ENCODE results near the gene FAM228A.
"Not testable (repeated sequence)": the region's sequence is repeated elsewhere in the genome, so short reads cannot be mapped to it uniquely, and the experiment has no call there.

The FAM228A gene

DNA sequence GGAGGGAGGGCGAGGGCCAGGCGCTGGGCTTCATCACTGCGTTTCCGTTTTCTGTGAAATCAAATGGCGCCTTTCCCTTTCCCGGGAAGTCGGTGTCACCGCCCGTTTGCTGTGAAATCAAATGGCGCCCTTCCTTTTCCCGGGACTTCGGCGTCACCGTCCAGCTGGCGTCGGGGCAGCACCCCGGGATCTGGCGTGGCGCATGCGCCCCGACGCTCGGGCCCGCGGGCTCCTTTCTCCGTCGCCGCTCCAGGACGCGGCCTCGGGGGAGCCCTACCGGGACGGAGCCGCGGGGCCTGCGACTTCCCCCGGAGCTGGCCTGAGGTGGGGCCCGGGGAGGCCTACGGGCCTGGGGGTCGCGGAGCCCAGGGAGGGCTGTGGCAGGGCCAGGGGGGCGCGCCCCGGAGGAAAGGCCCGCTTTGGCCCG lies at the start of gene FAM228A:
TSS of gene FAM228A (plus strand) at position 203 of the 427 bp plus-strand sequence. CDS start 428 bp downstream, outside the sequence.
- DNase-seq (ENCODE audit: low read depth in 2 of 2, low spot score in 1 of 2): no peak

DNA sequence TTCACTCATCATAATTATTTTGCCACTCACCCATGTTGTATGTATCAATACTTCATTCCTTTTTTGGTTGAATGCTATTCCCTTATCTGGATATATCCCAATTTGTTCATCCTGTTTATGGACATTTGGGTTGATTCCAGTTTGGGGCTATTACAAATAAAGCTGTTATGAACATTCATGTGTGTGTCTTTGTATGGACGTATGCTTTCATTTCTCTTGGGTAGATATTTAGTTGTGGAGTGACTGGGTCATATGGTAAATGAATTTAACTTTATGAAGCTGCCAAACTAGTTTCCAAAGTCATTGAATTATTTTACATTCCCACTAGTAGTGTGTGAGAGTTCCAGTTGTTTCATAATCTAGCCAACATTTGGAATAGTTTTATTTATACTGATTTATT lies 48.9 kb upstream of the FAM228A start:
- DNase-seq (ENCODE audit: low read depth in 2 of 2, low spot score in 1 of 2): no peak

- DNase-seq (ENCODE audit: low read depth in 2 of 2, low spot score in 1 of 2): no peak
Measured at GRCh38 chr2:24132543-24132942, 42.3 kb upstream of the FAM228A start.

DNA sequence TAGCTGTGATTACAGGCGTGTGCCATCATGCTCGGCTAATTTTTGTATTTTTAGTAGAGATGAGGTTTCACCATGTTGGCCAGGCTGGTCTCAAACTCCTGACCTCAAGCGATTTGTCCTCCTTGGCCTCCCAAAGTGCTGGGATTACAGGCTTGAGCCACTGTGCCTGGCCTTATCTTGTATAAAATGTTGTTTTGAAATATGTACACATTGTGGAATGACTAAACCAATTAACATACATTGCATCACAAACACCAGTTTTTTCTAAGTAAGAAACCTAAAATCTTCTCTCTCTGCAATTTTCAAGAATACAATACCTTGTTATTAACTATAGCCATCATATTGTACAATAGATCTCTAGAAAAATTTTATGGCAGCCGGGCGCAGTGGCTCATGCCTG lies 34.5 kb upstream of the FAM228A start:
- not testable (repeated sequence) for DNase-seq (ENCODE audit: low read depth in 2 of 2, low spot score in 1 of 2)

GRCh38 chr2:24147364-24147763 lies 27.5 kb upstream of the FAM228A start:
- no peak for DNase-seq (ENCODE audit: low read depth in 2 of 2, low spot score in 1 of 2)

DNA sequence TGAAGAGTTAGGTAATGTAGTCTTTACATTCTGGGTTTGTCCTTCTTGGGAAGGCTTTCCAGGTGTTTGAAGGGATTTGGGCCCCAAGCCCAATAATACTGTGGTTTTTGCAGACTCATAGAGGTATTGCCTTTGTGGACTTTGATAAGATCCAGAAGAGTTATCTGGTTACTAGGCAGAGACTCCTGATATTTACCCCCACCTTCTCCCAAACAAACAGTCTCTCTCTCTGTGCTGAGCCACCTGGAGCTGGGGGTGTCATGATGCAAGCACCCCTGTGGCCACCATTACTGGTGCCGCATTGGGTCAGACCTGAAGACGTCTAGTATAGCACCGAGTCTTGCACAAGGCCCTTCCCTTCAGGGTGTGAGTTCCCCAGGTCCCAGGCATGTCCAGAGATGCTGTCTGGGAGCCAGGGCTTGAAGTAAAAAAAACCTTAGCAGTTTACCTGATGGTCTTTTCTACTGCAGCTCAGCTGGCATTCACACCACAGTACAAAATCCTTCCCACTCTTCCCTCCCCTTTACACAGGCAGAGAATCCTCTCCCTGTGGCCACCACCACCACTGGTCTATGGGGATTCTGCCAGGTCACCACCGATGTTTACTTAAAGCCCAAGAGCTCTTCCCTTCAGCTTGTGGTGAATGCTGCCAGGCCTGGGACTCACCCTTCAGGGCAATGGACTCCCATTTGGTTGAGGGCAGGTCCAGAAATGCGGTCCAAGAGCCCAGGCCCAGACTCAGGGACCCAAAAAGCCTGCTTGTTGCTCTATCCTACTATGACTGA lies 22.2 kb upstream of the FAM228A start:
- DNase-seq (ENCODE audit: low read depth in 2 of 2, low spot score in 1 of 2): no peak

GRCh38 chr2:24153478-24153877 lies 21.4 kb upstream of the FAM228A start:
- no peak for DNase-seq (ENCODE audit: low read depth in 2 of 2, low spot score in 1 of 2)

DNA sequence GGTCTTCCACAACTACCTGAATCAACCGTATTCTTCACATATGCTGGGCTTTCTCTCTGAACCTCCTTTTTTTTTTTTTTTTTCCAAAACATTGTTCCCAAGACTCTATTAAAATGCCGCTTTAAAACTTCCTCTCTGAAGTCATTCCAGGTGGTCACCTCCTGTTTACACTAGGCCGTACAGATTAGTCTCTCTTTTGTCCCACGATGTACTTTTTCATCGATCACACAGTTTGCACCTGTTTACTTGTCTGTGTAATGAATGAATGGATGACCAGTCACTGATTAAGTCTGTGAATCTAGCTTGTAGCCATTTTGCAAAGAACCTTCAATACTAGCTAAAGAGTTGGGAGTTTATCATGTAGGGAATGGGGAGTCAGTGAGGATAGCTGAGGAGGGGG lies 16.7 kb upstream of the FAM228A start:
- DNase-seq (ENCODE audit: low read depth in 2 of 2, low spot score in 1 of 2): no peak

- no peak for DNase-seq (ENCODE audit: low read depth in 2 of 2, low spot score in 1 of 2)
Measured at GRCh38 chr2:24159708-24160107, 15.1 kb upstream of the FAM228A start.

- DNase-seq (ENCODE audit: low read depth in 2 of 2, low spot score in 1 of 2): no peak
Measured at GRCh38 chr2:24160761-24161160, 14.1 kb upstream of the FAM228A start.

DNA sequence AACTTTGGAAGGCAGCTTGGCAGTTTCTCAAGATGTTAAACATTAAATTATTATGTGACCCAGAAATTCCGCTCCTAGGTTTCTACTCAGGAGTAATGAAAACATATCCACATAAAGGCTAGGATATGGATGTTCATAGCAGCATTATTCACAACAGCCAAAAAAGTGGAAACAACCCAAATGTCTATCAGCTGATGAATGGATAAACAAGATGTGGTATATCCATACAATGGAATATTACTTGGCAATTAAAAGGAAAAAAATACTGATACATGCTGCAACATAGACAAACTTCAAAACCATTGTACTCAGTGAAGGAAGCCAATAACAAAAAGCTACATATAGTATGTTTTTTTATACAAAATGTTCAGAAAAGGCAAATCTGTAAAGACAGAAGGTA lies 12.4 kb upstream of the FAM228A start:
- no peak for DNase-seq (ENCODE audit: low read depth in 2 of 2, low spot score in 1 of 2)

DNA sequence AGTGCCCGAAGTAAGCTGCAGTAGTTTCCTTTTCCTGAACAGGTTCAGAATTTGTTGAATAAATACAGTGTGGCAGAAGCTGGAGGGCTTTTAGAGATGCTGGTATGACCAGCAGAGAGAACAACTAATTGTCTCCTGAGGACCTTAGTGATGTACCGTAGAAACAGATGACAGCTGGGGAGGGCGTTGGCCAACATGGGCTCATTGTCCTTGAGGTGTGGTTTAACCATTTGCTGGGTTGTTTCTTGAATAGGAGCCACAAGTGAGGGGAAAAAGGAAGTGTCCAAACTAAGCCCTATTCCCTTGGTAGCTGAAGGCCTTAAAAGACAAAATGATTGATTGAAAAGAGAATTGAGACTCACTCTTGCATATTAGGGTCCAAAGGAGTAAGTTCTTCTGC lies 11.7 kb upstream of the FAM228A start:
- no peak for DNase-seq (ENCODE audit: low read depth in 2 of 2, low spot score in 1 of 2)

DNA sequence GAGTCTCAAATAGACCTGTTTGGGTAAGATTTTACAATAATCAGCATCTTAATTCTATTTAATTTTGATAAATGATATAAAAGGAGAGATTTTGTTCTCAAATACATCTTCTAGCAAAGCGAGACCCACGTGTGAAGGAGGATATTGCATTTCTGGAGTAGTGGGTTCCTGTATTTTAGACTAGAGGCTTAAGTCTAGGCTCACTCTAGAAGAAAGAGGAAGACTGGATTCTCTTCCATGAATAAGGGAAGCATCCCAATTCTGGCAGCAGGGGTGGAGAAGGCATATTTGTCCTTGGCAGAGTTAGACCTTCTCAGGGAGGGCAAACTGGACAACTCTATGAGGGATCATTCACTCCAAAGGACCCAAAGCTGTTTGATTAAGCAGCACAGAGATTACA lies 11.3 kb upstream of the FAM228A start:
- DNase-seq (ENCODE audit: low read depth in 2 of 2, low spot score in 1 of 2): no peak

DNA sequence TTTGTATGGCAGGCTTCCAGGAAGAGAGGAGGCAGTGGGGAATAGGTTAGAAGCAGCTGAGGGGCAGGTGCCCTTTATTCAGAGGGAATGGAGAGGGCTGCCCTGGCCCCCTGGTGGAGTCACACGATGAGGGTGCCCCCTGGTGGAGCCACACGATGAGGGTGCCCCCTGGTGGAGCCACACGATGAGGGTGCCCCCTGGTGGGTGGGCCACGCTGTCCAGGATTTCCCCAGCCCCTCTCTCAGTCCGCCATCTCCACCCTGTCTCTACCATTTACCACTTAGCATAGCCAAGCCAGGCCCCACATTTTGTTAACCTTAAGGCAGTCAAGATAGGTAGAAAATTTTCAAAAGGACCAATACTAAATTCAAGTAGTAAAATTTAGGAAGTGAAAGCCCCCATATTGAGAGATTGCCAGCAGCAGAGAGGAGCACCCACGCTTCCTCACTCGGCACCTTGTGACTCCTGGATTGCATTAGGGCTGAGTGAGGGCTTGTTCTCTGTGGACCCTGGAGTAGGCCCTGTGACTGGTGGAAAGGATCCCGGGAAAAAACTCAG lies 10.4 kb upstream of the FAM228A start:
- no peak for DNase-seq (ENCODE audit: low read depth in 2 of 2, low spot score in 1 of 2)

DNA sequence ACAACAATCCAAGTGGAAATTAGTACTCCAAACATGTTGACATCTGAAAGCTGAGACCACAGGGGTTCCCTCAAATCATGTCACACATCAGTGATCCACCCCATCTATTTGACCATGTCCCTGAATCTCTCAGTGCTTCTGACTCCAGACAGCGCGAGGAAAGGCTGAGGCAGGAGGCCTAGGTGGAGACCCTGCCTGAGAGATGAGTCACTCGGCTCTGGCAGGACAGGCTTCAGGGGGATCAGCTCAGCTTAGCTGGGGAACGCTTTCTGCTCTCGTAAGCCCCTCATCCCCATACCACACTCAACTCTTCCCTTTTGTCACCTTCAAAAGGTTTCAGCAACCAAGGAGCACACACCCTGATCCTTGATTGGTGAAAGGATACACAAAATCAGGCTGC lies 5.8 kb upstream of the FAM228A start:
- no peak for DNase-seq (ENCODE audit: low read depth in 2 of 2, low spot score in 1 of 2)

GRCh38 chr2:24175631-24176187 lies 856 bp downstream of the FAM228A start:
- no peak for DNase-seq (ENCODE audit: low read depth in 2 of 2, low spot score in 1 of 2)

- no peak for DNase-seq (ENCODE audit: low read depth in 2 of 2, low spot score in 1 of 2)
Measured at GRCh38 chr2:24176326-24176725, 1.5 kb downstream of the FAM228A start.

- DNase-seq (ENCODE audit: low read depth in 2 of 2, low spot score in 1 of 2): no peak
Measured at GRCh38 chr2:24179683-24180082, 4.8 kb downstream of the FAM228A start.

DNA sequence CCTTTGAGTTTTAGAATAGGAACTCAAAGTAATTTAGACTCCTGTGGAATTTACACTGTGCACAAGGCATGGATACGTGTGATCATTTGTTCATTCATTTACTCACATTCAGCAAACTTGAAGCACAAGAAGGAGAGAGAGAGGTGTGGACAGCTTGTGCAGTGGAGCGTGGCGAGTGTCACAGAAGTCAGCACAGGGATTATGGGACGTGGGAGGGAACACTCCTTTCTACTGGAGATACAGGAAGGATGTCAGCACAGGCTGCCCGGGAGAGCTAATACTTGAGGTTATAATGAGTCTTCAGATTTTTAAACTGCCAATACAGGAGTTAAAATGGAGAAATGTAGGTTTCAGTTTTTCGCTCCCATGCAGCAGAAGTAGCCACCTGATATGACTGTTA lies 7.0 kb downstream of the FAM228A start:
- DNase-seq (ENCODE audit: low read depth in 2 of 2, low spot score in 1 of 2): no peak

GRCh38 chr2:24182507-24182906 lies 7.7 kb downstream of the FAM228A start:
- DNase-seq (ENCODE audit: low read depth in 2 of 2, low spot score in 1 of 2): no peak

GRCh38 chr2:24183366-24184069 lies 8.7 kb downstream of the FAM228A start:
- DNase-seq (ENCODE audit: low read depth in 2 of 2, low spot score in 1 of 2): no peak

DNA sequence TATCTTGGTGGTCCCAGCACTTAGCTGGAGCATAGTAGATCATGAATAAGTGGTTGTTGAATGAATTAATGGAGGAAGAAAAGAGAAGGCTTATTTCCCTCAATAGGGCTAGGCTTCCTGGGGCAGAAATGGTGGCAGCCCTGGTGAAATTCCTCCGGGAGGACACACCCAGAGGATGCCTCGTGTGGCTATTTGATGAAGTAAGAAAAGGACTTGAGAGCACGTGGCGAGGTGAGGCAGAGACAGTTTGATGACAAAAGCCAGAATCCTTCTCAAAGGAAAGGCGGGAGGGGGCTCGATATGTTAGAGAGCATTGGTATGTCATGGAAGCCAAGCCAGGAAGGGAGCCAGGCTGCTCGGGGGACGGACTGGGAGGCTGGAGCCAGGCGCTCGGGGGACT lies 14.7 kb downstream of the FAM228A start:
- no peak for DNase-seq (ENCODE audit: low read depth in 2 of 2, low spot score in 1 of 2)
